HG02588 (cell line): ENCODE measurements around the gene PARVG.
"Not testable (repeated sequence)": the region's sequence is repeated elsewhere in the genome, so short reads cannot be mapped to it uniquely, and the experiment has no call there.

Experiments used
- ATAC-seq: cut with Tn5 transposase; IDR thresholded peaks from one replicate; pipeline ENCODE4 v1.9.1; 2021; ENCODE audit warnings: mild to moderate bottlenecking, moderate library complexity; ENCODE audit not compliant: unreplicated experiment

Gene PARVG

GRCh38 chr22:44237290-44237689 lies 56.6 kb downstream of the PARVG start:
- ATAC-seq: no peak

GRCh38 chr22:44241121-44241520 lies 60.4 kb downstream of the PARVG start:
- ATAC-seq: not testable (repeated sequence)

- no peak for ATAC-seq
These were observed 62.4 kb downstream of the PARVG start for GRCh38 chr22:44242946-44243724.

GRCh38 chr22:44243761-44244160 lies 63.0 kb downstream of the PARVG start:
- ATAC-seq: no peak

- ATAC-seq: no peak
These were observed 63.6 kb downstream of the PARVG start for GRCh38 chr22:44244265-44244822.

- ATAC-seq: no peak
These were observed 64.7 kb downstream of the PARVG start for GRCh38 chr22:44245438-44245837.

- no peak for ATAC-seq
These were observed 65.1 kb downstream of the PARVG start for GRCh38 chr22:44245867-44246266.

GRCh38 chr22:44246615-44247326 lies 66.0 kb downstream of the PARVG start:
- ATAC-seq: no peak

- no peak for ATAC-seq
These were observed 66.6 kb downstream of the PARVG start for GRCh38 chr22:44247346-44247745.

GRCh38 chr22:44247923-44248892 lies 67.5 kb downstream of the PARVG start:
- ATAC-seq: no peak

GRCh38 chr22:44248926-44249325 lies 68.2 kb downstream of the PARVG start:
- ATAC-seq: no peak

GRCh38 chr22:44249376-44250147 lies 68.8 kb downstream of the PARVG start:
- no peak for ATAC-seq

GRCh38 chr22:44254811-44255210 lies 74.1 kb downstream of the PARVG start:
- no peak for ATAC-seq

GRCh38 chr22:44256085-44256484 lies 75.4 kb downstream of the PARVG start:
- no peak for ATAC-seq

GRCh38 chr22:44256556-44257485 lies 76.1 kb downstream of the PARVG start:
- ATAC-seq: no peak
